ENCODE results near the gene OR5H6.

DNA sequence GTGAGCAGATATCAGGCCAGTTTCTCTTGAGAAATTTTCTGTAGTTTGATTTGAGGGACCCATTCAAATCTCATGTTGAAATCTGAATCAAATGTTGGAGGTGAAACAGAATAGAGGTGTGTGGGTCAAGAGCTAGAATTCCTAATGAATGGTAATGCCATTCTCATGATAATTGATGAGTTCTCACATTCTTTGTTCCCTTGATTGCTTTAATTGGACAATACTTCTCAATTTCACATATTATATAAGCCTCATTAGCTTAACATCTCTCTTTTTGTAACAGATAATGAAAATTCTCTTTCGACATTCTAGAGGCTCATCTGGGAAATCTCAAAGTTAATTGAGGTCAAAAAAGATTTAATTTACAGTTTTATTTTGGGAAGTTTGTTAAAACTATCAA is 21.9 kb upstream of the OR5H6 start:
- TF ChIP-seq CTCF (IDR thresholded peaks at IDR 0.05) (no peak), POLR2A (IDR thresholded peaks at IDR 0.05) (no peak), POLR2AphosphoS5 (IDR thresholded peaks at IDR 0.05) (no peak)

Data from prostate gland (tissue), 2 donors.